WTC11 (cell line): Measurements from ENCODE around the gene NELL2. TPM values are rescaled to one million over a fixed set of nuclear protein-coding genes. Genes with fewer than 3 reads are reported as not detected.

Experiments
- ATAC-seq: fragments of 200-7000 bp; cut with Tn5 transposase; 2 replicates; pipeline ENCODE4 v1.10.0; 2021; ENCODE audit warnings: mild to moderate bottlenecking, moderate library complexity
- CTCF ChIA-PET: fragments of 300-600 bp; sonication (Branson Sonifier 250); formaldehyde crosslinking; loops from one replicate; lab custom pipeline; 2021; ENCODE audit warnings: antibody characterized with exemption; lab: Charles Lee
- POLR2A ChIA-PET: fragments of 350-600 bp; sonication (Branson Sonifier 250); formaldehyde crosslinking; loops from one replicate; lab custom pipeline; 2021; ENCODE audit warnings: antibody characterized with exemption; lab: Charles Lee
- DNase-seq: peaks from one replicate; pipeline ENCODE4 v3.0.0; 2021; ENCODE audit warnings: low spot score
- H3K27ac Mint-ChIP-seq: 2 replicates; pipeline ENCODE4 v1.8.0; 2021; ENCODE audit warnings: mixed read lengths
- H3K27me3 Mint-ChIP-seq: 2 replicates; pipeline ENCODE4 v1.8.0; 2021; ENCODE audit warnings: low read depth, mild to moderate bottlenecking, moderate library complexity, mixed read lengths
- H3K36me3 Mint-ChIP-seq: 2 replicates; pipeline ENCODE4 v1.8.0; 2021; ENCODE audit warnings: mixed read lengths
- H3K4me1 Mint-ChIP-seq: 2 replicates; pipeline ENCODE4 v1.8.0; 2022; ENCODE audit warnings: mixed read lengths
- H3K4me3 Mint-ChIP-seq: 2 replicates; pipeline ENCODE4 v1.8.0; 2021; ENCODE audit warnings: mild to moderate bottlenecking, moderate library complexity, mixed read lengths
- H3K9me3 Mint-ChIP-seq: 2 replicates; pipeline ENCODE4 v1.8.0; 2021; ENCODE audit warnings: mixed read lengths
- AFF4 ChIP-seq: sonication (generic); formaldehyde crosslinking; IDR thresholded peaks from 2 replicates; pipeline ENCODE4 v1.8.1; 2023; ENCODE audit warnings: mild to moderate bottlenecking, missing genetic modification reagents, borderline replicate concordance
- CREM ChIP-seq: sonication (generic); formaldehyde crosslinking; IDR thresholded peaks from 2 replicates; pipeline ENCODE4 v1.8.1; 2022; ENCODE audit warnings: mild to moderate bottlenecking, missing genetic modification reagents, moderate library complexity
- ETV6 ChIP-seq: sonication (generic); formaldehyde crosslinking; IDR thresholded peaks from 2 replicates; pipeline ENCODE4 v1.8.1; 2022; ENCODE audit warnings: mild to moderate bottlenecking, missing genetic modification reagents
- GABPB1 ChIP-seq: sonication (generic); formaldehyde crosslinking; IDR thresholded peaks from 2 replicates; pipeline ENCODE4 v1.8.1; 2023; ENCODE audit warnings: mild to moderate bottlenecking, missing genetic modification reagents
- GRHL2 ChIP-seq: fragments of 250-450 bp; sonication (Bioruptor Pico); IDR thresholded peaks from 2 replicates; pipeline ENCODE4 v1.8.0; 2022; ENCODE audit warnings: mild to moderate bottlenecking, moderate library complexity; ENCODE audit not compliant: insufficient replicate concordance, severe bottlenecking
- MXD4 ChIP-seq: fragments of 250-450 bp; sonication (Bioruptor Pico); IDR thresholded peaks from 2 replicates; pipeline ENCODE4 v1.8.0; 2021; ENCODE audit warnings: mild to moderate bottlenecking, moderate library complexity, borderline replicate concordance
- MYBL2 ChIP-seq: sonication (generic); formaldehyde crosslinking; IDR thresholded peaks from 2 replicates; pipeline ENCODE4 v1.8.1; 2023; ENCODE audit warnings: mild to moderate bottlenecking, moderate library complexity, missing genetic modification reagents
- NR1H2 ChIP-seq: sonication (generic); formaldehyde crosslinking; IDR thresholded peaks from 2 replicates; pipeline ENCODE4 v1.9.0; 2021; ENCODE audit warnings: mild to moderate bottlenecking, moderate library complexity, missing genetic modification reagents
- SMAD4 ChIP-seq: sonication (generic); formaldehyde crosslinking; IDR thresholded peaks from 2 replicates; pipeline ENCODE4 v1.8.0; 2022; ENCODE audit warnings: mild to moderate bottlenecking, missing genetic modification reagents
- SOX15 ChIP-seq: fragments of 250-450 bp; sonication (Bioruptor Pico); IDR thresholded peaks from 2 replicates; pipeline ENCODE4 v1.9.0; 2021; ENCODE audit warnings: mild to moderate bottlenecking
- TCF7 ChIP-seq: sonication (generic); formaldehyde crosslinking; IDR thresholded peaks from 2 replicates; pipeline ENCODE4 v1.8.0; 2022; ENCODE audit warnings: mild to moderate bottlenecking, low read depth, missing genetic modification reagents, moderate library complexity
- ZNF138 ChIP-seq: sonication (generic); formaldehyde crosslinking; conservative IDR thresholded peaks from 2 replicates; pipeline ENCODE4 v1.8.1; 2022; ENCODE audit warnings: mild to moderate bottlenecking, moderate library complexity, missing genetic modification reagents
- ZNF232 ChIP-seq: sonication (generic); formaldehyde crosslinking; IDR thresholded peaks from 2 replicates; pipeline ENCODE4 v1.8.0; 2022; ENCODE audit warnings: mild to moderate bottlenecking, missing genetic modification reagents
- ZNF423 ChIP-seq: fragments of 250-450 bp; sonication (Bioruptor Pico); IDR thresholded peaks from 2 replicates; pipeline ENCODE4 v2.1.2; 2022; ENCODE audit warnings: mild to moderate bottlenecking, moderate library complexity
- total RNA-seq: library from RNA; stranded (reverse); gene quantifications from 3 replicates; pipeline ENCODE4 v1.2.3, GENCODE V29; 2021
- TF ChIP-seq, protein P1 (sequence below): sonication (generic); formaldehyde crosslinking; IDR thresholded peaks from 2 replicates; pipeline ENCODE4 v1.8.0; 2022; ENCODE audit warnings: mild to moderate bottlenecking, missing genetic modification reagents
- TF ChIP-seq, protein P2 (sequence below): fragments of 250-450 bp; sonication (Bioruptor Pico); IDR thresholded peaks from 2 replicates; pipeline ENCODE4 v1.8.0; 2021; ENCODE audit warnings: mild to moderate bottlenecking
- TF ChIP-seq, protein P3 (sequence below): sonication (generic); formaldehyde crosslinking; conservative IDR thresholded peaks from 2 replicates; pipeline ENCODE4 v1.8.1; 2023; ENCODE audit warnings: mild to moderate bottlenecking, low read depth, missing genetic modification reagents, moderate library complexity
- TF ChIP-seq, protein P4 (sequence below): sonication (generic); formaldehyde crosslinking; IDR thresholded peaks from 2 replicates; pipeline ENCODE4 v1.8.1; 2023; ENCODE audit warnings: mild to moderate bottlenecking, missing genetic modification reagents
- TF ChIP-seq, protein P5 (sequence below): sonication (generic); formaldehyde crosslinking; IDR thresholded peaks from 2 replicates; pipeline ENCODE4 v1.8.1; 2022; ENCODE audit warnings: missing genetic modification reagents, borderline replicate concordance
- TF ChIP-seq, protein P6 (sequence below): sonication (generic); formaldehyde crosslinking; IDR thresholded peaks from 2 replicates; pipeline ENCODE4 v1.8.0; 2023; ENCODE audit warnings: missing genetic modification reagents, mild to moderate bottlenecking, borderline replicate concordance

Gene NELL2
- total RNA-seq, 1 experiment from 2014 or later, result 37.4 TPM

DNA sequence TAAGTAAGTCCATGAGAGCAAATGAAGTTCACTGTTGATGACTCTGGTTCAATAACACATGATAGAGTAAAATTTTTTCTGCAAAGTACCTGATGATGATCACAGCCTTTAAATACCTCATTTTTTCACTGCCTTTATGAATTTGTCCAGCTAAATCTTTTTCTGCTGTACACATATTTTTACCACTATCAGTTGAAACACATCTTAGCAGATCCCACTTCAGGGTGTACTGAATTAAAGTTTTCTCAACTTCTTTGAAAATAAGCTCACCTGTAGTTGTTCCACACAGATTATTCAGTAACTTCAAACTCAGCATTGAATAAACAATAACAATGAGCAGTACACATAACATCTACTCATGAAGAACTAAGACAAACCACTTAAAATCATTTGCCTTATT is 385.9 kb downstream of the NELL2 start (continued):
- no peak for TF ChIP-seq GRHL2 (CRISPR knock-in tag)
- TF ChIP-seq TCF7 (CRISPR knock-in tag), result no peak
- no peak for TF ChIP-seq MXD4 (CRISPR knock-in tag)

DNA sequence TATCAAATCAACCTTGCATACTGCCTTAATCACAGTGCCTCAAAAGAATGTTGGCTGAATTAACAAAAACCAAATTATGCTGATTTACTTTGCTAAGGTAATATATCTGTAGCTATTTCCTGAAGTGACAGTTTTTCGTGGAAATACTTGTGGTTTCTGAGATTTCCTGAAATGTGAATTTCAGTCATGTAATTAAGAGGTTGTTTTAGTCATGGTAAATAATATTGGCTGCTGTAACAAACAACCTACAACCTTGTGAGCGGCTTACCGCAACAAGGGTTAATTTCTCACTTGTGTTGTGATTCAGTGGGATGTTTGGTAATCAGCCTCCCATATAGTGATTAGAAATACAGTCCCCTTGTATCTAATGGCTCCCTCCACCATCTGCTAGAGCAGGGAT is 387.9 kb downstream of the NELL2 start:
- CTCF ChIA-PET, result no interaction called here

More for the DNA sequence above, 387.9 kb downstream of the NELL2 start:
- H3K4me1 Mint-ChIP-seq, result no peaks in the 10 kb centered on the region
- H3K9me3 Mint-ChIP-seq, result peaks cover 47% of the 10 kb centered on the region
- no peak for TF ChIP-seq CREM (CRISPR knock-in tag)
- no peak for TF ChIP-seq GABPB1
- no peak for TF ChIP-seq AFF4 (CRISPR knock-in tag)
- no peak for TF ChIP-seq NR1H2
- no peak for TF ChIP-seq SOX15 (CRISPR knock-in tag)
- no peak for TF ChIP-seq ETV6 (CRISPR knock-in tag)
- TF ChIP-seq ZNF138 (CRISPR knock-in tag), result no peak
- TF ChIP-seq ZNF232 (CRISPR knock-in tag), result no peak
- TF ChIP-seq, protein P1, sequence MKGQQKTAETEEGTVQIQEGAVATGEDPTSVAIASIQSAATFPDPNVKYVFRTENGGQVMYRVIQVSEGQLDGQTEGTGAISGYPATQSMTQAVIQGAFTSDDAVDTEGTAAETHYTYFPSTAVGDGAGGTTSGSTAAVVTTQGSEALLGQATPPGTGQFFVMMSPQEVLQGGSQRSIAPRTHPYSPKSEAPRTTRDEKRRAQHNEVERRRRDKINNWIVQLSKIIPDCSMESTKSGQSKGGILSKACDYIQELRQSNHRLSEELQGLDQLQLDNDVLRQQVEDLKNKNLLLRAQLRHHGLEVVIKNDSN, result no peak
- TF ChIP-seq, protein P2, sequence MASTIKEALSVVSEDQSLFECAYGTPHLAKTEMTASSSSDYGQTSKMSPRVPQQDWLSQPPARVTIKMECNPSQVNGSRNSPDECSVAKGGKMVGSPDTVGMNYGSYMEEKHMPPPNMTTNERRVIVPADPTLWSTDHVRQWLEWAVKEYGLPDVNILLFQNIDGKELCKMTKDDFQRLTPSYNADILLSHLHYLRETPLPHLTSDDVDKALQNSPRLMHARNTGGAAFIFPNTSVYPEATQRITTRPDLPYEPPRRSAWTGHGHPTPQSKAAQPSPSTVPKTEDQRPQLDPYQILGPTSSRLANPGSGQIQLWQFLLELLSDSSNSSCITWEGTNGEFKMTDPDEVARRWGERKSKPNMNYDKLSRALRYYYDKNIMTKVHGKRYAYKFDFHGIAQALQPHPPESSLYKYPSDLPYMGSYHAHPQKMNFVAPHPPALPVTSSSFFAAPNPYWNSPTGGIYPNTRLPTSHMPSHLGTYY (CRISPR knock-in tag), result no peak
- TF ChIP-seq, protein P3, sequence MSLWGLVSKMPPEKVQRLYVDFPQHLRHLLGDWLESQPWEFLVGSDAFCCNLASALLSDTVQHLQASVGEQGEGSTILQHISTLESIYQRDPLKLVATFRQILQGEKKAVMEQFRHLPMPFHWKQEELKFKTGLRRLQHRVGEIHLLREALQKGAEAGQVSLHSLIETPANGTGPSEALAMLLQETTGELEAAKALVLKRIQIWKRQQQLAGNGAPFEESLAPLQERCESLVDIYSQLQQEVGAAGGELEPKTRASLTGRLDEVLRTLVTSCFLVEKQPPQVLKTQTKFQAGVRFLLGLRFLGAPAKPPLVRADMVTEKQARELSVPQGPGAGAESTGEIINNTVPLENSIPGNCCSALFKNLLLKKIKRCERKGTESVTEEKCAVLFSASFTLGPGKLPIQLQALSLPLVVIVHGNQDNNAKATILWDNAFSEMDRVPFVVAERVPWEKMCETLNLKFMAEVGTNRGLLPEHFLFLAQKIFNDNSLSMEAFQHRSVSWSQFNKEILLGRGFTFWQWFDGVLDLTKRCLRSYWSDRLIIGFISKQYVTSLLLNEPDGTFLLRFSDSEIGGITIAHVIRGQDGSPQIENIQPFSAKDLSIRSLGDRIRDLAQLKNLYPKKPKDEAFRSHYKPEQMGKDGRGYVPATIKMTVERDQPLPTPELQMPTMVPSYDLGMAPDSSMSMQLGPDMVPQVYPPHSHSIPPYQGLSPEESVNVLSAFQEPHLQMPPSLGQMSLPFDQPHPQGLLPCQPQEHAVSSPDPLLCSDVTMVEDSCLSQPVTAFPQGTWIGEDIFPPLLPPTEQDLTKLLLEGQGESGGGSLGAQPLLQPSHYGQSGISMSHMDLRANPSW (CRISPR knock-in tag), result no peak
- no peak for TF ChIP-seq MYBL2 (CRISPR knock-in tag)
- TF ChIP-seq, protein P4, sequence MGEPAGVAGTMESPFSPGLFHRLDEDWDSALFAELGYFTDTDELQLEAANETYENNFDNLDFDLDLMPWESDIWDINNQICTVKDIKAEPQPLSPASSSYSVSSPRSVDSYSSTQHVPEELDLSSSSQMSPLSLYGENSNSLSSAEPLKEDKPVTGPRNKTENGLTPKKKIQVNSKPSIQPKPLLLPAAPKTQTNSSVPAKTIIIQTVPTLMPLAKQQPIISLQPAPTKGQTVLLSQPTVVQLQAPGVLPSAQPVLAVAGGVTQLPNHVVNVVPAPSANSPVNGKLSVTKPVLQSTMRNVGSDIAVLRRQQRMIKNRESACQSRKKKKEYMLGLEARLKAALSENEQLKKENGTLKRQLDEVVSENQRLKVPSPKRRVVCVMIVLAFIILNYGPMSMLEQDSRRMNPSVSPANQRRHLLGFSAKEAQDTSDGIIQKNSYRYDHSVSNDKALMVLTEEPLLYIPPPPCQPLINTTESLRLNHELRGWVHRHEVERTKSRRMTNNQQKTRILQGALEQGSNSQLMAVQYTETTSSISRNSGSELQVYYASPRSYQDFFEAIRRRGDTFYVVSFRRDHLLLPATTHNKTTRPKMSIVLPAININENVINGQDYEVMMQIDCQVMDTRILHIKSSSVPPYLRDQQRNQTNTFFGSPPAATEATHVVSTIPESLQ (CRISPR knock-in tag), result no peak
- no peak for TF ChIP-seq ZNF423
- TF ChIP-seq, protein P5, sequence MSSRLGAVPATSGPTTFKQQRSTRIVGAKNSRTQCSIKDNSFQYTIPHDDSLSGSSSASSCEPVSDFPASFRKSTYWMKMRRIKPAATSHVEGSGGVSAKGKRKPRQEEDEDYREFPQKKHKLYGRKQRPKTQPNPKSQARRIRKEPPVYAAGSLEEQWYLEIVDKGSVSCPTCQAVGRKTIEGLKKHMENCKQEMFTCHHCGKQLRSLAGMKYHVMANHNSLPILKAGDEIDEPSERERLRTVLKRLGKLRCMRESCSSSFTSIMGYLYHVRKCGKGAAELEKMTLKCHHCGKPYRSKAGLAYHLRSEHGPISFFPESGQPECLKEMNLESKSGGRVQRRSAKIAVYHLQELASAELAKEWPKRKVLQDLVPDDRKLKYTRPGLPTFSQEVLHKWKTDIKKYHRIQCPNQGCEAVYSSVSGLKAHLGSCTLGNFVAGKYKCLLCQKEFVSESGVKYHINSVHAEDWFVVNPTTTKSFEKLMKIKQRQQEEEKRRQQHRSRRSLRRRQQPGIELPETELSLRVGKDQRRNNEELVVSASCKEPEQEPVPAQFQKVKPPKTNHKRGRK, result no peak
- TF ChIP-seq TCF7 (CRISPR knock-in tag), result no peak
- no peak for TF ChIP-seq SMAD4 (CRISPR knock-in tag)
- TF ChIP-seq, protein P6, sequence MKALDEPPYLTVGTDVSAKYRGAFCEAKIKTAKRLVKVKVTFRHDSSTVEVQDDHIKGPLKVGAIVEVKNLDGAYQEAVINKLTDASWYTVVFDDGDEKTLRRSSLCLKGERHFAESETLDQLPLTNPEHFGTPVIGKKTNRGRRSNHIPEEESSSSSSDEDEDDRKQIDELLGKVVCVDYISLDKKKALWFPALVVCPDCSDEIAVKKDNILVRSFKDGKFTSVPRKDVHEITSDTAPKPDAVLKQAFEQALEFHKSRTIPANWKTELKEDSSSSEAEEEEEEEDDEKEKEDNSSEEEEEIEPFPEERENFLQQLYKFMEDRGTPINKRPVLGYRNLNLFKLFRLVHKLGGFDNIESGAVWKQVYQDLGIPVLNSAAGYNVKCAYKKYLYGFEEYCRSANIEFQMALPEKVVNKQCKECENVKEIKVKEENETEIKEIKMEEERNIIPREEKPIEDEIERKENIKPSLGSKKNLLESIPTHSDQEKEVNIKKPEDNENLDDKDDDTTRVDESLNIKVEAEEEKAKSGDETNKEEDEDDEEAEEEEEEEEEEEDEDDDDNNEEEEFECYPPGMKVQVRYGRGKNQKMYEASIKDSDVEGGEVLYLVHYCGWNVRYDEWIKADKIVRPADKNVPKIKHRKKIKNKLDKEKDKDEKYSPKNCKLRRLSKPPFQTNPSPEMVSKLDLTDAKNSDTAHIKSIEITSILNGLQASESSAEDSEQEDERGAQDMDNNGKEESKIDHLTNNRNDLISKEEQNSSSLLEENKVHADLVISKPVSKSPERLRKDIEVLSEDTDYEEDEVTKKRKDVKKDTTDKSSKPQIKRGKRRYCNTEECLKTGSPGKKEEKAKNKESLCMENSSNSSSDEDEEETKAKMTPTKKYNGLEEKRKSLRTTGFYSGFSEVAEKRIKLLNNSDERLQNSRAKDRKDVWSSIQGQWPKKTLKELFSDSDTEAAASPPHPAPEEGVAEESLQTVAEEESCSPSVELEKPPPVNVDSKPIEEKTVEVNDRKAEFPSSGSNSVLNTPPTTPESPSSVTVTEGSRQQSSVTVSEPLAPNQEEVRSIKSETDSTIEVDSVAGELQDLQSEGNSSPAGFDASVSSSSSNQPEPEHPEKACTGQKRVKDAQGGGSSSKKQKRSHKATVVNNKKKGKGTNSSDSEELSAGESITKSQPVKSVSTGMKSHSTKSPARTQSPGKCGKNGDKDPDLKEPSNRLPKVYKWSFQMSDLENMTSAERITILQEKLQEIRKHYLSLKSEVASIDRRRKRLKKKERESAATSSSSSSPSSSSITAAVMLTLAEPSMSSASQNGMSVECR, result no peak
- H3K36me3 Mint-ChIP-seq, result peaks cover 11% of the 10 kb centered on the region
- POLR2A ChIA-PET, result no interaction called here
- DNase-seq, result no peak
- no peak overlapping the region for H3K4me3 Mint-ChIP-seq
- no peak overlapping the region for H3K27ac Mint-ChIP-seq
- H3K27me3 Mint-ChIP-seq, result no peaks in the 10 kb centered on the region
- no peak for ATAC-seq
